HG03342 (cell line): ENCODE results near the gene MFF.
"Not testable (repeated sequence)": the region's sequence is repeated elsewhere in the genome, so short reads cannot be mapped to it uniquely, and the experiment has no call there.

Experiments
- ATAC-seq: cut with Tn5 transposase; IDR thresholded peaks from one replicate; pipeline ENCODE4 v1.9.1; 2021; ENCODE audit warnings: mild to moderate bottlenecking, moderate library complexity; ENCODE audit not compliant: unreplicated experiment

The MFF gene

DNA sequence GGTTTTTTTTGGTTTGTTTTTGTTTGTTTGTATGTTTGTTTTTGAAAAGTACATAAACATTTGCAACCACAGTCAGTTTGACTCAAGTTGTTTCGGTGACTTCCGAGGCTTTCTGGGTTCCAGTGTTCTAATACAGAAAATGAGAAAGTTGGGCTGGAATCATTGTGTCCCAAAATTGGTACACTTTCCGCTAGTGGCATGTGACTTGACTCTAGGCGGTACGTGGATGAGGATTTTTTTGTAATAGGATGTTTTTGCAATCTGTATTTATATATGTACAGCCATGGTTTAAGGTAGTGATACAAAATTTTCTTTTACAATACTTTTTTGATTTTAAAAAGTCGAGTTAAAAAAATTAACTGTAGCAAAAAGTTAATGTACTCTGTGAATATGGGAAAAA is 1.7 kb downstream of the MFF start:
- ATAC-seq = no peak

GRCh38 chr2:227335713-227336112 is 10.7 kb downstream of the MFF start:
- ATAC-seq = no peak

- no peak for ATAC-seq
These were observed 12.4 kb downstream of the MFF start for GRCh38 chr2:227337442-227337841.

- ATAC-seq = no peak
These were observed 14.1 kb downstream of the MFF start for GRCh38 chr2:227339098-227339599.

DNA sequence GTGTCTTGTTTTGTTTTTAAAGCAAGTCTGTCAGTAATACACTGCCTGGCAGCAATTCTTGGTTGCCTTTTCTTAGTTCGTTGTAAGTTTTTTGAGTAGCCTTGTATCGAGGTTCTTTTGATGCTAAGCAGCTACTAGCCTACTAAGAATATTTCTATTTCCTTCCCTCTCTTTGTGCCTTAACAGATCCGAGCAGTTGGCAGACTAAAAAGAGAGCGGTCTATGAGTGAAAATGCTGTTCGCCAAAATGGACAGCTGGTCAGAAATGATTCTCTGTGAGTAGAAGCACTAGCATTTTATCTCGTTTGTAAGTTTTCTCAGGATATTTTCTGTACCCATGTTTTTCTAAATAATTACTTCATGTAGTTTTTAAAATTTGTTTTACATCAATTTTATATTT is 15.1 kb downstream of the MFF start:
- no peak for ATAC-seq

DNA sequence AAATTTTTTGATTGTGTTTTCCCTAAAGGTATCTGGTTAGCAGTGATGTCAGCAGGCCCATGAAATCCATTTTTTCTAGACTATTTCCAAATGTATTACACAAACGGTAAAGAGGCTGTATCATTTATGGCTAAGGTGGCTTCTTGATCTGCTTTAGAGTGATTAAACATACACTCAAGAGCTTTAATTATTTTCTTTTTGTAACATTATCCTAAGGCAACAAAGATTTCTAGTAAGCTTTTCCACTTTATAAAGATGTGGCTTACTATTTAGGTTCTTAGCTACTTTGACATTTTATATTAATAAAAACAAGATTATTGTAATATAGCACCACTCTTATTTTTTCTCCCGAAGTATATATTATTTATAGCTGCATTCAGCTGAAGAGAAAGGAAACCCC is 16.5 kb downstream of the MFF start:
- ATAC-seq = no peak

DNA sequence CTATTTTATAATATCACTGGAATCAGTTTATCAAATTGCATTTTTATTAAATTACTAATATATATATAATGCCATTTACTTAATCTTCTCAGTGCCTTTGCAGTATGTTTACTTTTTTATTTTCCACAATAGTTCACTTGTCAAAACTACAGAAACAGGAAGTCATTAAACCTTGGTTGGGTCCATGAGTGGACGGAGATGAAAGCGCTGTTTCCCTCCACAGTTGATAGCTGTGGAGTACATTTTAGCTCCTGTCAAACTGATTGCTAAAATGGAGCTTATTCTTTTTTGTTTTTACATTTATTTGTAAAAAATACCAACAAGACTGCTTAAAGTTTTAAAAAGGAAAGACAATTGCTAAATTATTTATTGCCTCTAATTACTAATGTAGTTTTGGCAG is 19.2 kb downstream of the MFF start:
- no peak for ATAC-seq

- ATAC-seq = no peak
These were observed 22.1 kb downstream of the MFF start for GRCh38 chr2:227347117-227347516.

DNA sequence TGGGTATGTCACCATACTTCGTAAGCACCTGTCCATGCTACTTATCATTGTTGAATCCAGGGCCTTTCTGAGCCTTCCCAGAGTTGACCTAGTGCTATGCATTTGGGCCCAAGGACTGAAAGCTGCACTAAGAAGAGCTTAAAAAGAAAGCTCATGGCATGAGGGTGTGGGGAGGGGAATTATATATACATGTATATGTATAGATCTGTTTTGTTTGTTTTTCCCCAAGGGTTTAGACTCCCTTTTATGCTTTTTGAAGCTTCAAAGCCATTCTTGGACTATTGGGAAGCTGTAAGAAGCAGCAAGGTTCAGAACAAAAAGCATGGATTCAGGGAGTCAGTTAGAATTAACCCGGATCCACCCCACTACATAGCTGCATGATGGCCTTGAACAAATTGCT is 23.3 kb downstream of the MFF start:
- no peak for ATAC-seq

DNA sequence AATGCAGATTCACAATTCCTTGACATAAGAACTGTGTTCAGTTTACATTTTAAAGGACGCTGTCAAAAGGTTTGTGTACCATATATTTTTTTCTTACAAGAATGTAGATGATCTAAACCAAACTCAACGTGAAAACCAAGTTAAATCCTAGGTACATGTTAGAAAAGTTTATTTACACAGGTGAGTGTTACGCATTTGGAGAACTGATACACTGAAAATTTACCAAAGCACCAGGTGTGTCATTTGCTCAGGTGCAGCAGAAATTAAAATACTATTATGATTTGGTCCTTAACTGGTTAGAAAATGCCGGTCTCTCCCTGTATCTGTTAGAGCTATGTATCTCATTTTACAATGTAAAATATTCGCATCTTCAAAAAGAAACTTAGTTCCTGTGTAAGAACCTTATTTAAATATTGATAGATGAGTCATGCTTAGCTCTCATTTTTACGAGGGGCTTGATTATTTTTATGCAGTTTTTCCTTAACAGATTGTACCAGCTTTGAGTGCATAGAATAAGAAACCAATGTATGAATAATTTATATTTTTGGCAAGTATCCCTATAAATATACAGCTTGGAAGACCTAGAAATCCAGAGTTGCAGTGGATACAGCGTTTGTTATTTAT is 25.1 kb downstream of the MFF start:
- no peak for ATAC-seq

GRCh38 chr2:227351639-227352038 is 26.6 kb downstream of the MFF start:
- peak; percentile 71 for ATAC-seq

DNA sequence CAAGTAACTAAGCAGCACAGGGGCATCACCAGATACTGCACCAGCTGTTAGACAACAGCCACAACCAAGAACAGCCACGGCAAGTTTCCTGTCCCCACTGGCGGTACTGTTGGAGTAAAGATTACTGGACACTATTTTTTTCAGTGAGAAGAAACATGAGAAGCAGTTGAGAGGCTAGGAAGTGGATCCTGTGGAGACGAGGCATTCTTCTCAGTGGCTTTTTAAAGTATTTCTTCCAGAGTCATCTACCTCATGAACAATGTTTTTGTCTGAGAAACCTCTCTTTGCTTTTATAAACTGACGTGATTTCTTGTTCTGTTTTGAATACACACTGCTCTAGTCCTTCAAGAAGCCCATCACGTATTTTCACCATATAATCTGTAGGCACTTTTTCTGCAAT is 35.3 kb downstream of the MFF start:
- ATAC-seq = no peak

- no peak for ATAC-seq
These were observed 38.7 kb downstream of the MFF start for GRCh38 chr2:227363756-227364155.

DNA sequence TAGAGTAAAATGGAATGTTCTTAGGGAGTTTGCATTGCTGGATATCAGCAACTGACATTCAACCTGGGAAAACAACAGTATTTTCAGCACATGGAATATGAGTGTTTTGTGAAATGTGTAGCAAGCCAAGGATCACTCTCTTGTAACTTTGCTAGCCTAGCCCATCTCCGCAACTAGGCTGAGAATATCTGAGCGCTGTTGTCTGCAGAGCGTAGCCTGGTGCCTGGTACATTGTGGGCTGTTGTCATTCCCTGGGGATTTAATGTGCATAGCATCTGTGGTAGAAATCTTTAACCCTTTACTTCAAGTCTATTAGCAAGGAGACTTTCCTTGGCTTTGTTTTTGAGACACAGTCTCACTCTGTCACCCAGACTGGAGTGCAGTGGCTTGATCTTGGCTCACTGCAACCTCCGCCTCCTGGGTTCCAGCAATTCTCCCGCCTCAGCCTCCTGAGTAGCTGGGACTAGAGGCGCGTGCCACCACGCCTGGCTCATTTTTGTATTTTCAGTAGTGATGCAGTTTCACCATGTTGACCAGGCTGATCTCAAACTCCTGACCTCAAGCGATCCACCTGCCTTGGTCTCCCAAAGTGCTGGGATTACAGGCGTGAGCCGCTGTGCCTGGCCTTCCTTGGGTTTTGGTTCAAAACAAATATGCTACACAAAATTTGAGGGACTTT is 39.7 kb downstream of the MFF start:
- not testable (repeated sequence) for ATAC-seq

GRCh38 chr2:227365833-227366232 is 40.8 kb downstream of the MFF start:
- ATAC-seq = no peak

DNA sequence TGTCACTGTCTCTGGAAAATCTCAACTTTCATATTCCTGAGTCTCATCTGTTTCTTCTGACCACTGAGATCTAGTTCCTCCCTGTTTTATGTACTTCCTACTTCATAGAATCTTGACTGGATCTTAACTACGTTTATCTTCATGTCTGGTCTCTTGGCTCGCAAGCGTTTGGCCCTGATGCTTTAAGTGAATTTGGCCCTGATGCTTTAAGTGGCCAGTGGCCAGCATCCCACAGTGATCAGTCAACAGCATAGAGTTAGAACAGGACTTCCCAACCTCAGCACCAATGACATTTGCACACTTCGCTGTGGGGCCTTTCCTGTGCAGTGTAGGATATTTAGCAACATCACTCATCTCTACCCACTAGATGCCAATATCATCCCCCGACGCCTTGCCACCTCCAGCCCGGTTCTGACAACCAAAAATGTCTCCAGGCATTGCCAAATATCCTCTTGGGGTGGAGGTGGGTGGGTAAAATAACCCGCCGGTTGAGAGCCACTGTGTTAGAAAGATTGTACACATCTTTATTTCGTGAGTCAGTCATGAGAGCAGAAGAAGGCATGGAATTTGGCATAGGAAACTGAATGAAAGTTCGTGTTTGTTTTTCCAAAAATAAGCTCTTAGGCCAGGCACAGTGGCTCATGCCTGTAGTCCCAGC is 41.8 kb downstream of the MFF start:
- no peak for ATAC-seq

GRCh38 chr2:227367427-227367795 is 42.4 kb downstream of the MFF start:
- ATAC-seq = no peak

- ATAC-seq = no peak
These were observed 43.5 kb downstream of the MFF start for GRCh38 chr2:227368574-227368973.

- ATAC-seq = no peak
These were observed 45.0 kb downstream of the MFF start for GRCh38 chr2:227370092-227370491.

DNA sequence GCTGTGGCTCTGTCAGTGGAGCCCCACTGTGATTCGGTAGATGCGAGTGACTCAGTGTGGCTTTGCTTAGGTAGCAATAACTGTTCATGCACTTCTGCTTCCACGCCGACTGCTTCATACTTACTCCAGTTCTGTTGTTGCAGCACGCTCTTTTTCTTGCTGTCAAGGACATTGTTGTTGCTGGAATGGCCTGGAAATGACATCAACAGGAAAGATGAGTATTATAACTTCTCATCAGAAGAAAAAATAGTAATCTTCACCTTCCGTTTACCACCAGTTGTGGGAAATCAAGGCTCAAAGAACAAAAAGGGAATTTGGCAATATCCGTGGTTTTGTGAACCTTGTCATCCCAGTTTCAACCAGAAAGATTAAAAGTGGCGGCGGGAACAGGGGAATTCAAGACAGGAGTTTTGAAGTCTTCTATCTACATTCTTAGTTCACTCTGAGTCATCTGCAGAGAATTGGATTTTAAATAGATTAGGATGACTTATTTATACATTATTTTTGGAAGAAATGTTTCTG is 45.8 kb downstream of the MFF start:
- no peak for ATAC-seq

DNA sequence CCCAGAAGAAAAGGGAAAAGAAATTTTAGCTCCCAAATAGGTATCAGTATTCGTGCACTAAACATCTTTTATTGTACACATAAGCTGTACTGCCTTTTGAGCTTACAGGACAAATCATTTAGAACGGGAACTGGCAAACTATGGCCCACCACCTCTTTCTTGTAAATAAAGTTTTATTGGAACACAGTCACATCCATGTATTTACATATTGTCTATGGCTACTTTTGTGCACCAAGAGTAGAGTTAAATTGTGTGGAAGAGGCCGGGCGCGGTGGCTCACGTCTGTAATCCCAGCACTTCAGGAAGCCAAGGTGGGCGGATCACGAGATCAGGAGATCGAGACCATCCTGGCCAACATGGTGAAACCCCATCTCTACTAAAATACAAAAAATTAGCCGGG is 48.3 kb downstream of the MFF start:
- no peak for ATAC-seq

GRCh38 chr2:227374158-227374557 is 49.1 kb downstream of the MFF start:
- ATAC-seq = no peak
